GM21825 (cell line): Measurements from ENCODE around the gene SPACA1.
"Not testable (repeated sequence)": the region's sequence is repeated elsewhere in the genome, so short reads cannot be mapped to it uniquely, and the experiment has no call there.

Experiments
- ATAC-seq: cut with Tn5 transposase; IDR thresholded peaks from one replicate; pipeline ENCODE4 v1.9.1; 2021; ENCODE audit warnings: mild to moderate bottlenecking, moderate library complexity; ENCODE audit not compliant: unreplicated experiment

SPACA1 gene, protein sequence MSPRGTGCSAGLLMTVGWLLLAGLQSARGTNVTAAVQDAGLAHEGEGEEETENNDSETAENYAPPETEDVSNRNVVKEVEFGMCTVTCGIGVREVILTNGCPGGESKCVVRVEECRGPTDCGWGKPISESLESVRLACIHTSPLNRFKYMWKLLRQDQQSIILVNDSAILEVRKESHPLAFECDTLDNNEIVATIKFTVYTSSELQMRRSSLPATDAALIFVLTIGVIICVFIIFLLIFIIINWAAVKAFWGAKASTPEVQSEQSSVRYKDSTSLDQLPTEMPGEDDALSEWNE

DNA sequence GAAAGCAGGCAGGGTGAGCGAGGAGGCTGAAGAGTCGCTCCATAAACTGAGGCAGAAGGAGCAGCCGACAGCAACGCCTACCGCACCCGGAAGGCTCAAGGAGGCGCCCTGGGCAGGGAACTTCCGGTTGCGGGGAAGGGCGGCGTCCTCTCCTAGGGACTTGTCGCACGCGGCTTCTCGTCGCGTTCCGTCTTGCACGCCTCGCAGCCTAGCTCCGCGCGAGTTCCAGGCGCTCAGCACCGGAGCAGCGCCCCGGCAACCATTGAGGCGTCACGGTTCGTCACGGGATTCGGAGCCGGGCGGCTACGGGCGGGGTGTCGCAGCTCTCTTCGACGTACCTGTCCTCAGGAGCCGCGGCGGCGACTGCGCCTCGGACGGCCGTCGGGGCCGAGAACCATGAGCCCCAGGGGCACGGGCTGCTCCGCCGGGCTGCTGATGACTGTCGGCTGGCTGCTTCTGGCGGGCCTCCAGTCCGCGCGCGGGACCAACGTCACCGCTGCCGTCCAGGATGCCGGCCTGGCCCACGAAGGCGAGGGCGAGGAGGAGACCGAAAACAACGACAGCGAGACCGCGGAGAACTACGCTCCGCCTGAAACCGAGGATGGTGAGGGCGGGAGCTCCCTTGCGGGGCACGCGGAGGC is at the start of gene SPACA1:
Gene SPACA1, plus strand, starts transcription at position 332 of the 641 bp plus-strand sequence. Its CDS starts 65 bp downstream, at position 397.
- no peak for ATAC-seq

DNA sequence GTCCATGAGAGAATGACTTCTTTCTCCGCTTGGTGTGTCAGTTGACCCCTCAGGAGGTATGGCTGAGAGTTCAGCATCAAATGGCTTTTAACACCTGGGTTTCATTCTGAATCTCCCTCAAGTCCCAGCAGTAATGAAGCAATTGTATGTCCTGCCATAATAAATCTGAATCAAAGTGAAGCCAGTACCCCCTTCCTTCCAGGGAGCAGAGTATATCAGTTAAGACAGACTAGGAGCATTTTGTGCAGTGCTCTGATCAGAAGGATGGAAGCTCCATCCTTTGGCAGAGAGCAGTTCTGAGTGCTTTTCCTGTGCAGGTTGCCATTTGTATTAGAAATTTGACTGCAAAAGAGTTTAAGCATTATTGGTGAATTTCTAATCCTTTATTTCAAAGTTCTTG is 46.9 kb upstream of the SPACA1 start:
- no peak for ATAC-seq

DNA sequence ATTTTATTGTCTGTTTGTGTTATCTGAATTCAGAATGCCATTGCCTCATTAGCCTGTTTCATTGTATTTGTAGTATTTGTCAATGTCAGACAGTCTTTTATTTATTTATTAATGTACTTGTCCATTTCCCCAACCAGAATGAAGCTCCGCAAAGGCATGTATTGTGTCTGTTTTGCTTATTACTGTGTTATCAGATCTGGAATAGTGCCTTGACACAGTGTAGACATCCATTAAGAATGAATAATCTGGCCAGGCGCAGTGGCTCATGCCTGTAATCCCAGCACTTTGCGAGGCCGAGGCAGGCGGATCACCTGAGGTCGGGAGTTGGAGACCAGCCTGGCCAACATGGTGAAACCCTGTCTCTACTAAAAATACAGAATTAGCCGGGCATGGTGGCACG is 46.4 kb upstream of the SPACA1 start:
- not testable (repeated sequence) for ATAC-seq

DNA sequence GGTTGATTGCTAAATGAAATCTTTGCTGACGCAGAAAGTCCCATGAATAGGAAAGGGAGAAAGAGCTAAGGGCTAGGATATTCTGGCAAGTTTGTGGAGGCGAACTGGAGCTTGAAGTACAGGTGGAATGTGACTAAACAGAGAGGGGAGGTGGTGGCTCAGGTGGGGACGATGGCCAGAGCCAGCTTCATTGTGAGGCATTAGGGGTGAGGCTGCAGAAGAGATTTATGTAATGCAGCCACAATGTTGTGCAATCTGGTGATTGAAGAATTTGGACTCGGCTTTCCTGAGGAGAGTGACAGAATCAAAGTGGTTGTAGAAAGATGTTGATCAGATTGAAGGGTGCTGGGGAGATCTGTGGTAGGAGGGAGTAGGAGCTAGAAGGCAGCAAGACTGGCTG is 42.9 kb upstream of the SPACA1 start:
- no peak for ATAC-seq

DNA sequence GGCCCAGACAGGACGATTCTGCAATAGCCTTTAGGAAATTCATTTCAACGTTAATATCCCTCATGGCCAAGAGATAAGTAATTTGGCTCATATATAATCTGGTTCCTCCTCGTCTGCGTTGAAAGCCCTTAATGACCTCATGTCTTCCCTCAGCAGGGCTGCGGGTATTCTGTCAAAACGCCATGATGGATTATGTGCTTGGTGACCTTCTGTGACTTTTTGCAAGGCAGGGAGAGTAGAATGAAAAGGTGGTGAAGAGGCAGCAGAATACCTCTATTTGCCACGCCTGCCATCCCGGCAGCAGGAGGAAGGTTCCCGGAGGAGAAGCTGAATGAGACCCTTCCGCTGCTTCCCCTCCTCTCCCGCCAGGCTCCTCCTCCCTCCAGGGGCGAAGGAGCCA is 41.1 kb upstream of the SPACA1 start:
- ATAC-seq = no peak

DNA sequence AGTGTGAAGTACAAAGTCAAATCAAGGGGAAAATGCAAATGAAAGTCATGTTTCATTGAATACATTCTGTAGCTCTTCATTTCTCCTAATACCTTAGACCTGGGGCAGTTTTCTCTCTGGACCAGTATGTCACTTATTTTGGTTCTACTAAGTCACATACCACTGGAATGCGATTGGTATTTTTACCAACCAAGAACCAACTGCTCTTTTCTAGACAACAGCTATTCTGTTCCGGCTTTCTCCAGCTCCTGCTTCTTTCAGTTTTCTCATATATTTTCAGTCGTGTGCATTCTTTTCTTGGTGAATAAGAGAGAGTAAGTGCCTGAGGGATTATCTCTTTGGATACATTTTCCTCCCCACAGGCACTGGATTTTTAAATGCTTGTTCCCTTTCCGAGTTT is 39.2 kb upstream of the SPACA1 start:
- no peak for ATAC-seq

DNA sequence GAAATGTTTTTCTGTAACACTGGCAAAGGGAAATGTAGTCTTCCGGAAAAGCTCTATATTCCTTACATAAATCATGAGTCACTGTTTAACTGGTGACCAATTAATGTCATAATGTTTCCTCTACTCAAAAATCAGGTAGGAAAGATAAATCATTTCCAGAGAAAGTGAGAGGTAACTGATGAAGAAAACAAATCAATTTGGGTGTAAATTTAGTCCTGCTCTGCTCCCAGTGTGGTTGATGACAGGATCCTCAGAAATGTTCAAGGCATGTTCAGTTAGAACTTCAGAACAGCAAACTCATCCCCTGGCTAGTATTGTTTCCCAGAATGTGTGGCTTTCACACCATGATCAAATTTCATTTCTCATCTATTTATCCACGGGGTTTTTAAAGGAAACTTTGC is 38.8 kb upstream of the SPACA1 start:
- no peak for ATAC-seq

DNA sequence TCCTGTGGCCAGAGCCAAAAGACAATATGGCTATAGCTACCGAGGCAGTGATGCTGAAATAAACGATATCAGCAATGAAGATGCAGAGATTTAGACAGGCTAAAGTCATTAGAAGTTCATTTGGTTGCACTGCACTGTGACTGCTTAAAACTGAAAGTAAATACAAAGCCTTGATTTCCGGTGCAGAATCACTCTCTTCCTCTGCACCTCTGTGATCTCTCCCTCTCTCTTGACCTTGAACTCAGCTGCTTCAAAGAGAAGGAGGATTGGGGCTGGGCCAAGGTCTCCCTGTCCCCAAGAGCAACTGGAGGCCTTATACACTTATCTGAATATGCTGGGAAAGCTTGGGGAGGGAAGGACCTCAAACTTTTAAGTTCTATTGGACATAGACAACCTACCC is 34.6 kb upstream of the SPACA1 start:
- ATAC-seq = no peak

DNA sequence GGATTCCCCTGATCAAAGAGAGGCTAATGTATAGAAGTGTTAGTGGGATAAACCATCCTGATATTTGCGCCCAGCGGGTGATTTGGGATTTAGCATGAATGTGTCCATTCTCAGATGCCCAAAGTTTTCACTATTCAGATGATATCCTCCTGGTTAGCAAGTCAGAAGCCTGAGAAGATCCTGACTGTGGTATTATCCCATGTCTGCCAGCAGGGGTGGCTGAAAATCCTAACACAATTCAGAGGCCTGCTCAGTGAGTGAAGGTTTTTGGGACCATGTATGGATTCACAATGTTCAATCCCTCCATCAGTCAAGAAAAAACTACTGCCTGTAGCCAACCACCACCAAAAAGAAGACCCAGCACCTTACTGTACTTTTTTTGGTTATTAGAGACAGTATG is 34.1 kb upstream of the SPACA1 start:
- ATAC-seq = no peak

DNA sequence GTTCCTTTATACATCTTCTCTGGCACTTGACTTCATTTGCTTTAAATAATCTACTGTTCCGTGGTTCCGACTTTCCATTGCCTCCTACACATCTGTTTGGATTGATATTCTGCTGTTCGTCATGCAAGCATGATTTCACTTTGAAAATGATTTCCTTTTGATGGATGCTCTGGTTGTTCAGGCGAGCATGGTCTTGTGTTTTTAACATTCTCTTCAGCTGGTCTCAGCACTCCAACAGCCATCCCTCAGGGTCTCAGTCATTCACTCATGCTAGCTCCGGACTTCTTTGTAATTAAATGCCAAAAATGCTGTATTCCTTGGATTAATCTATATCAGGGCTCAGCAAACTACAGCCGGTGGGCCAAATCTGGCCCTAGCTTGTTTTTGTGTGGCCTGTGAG is 27.2 kb upstream of the SPACA1 start:
- no peak for ATAC-seq

DNA sequence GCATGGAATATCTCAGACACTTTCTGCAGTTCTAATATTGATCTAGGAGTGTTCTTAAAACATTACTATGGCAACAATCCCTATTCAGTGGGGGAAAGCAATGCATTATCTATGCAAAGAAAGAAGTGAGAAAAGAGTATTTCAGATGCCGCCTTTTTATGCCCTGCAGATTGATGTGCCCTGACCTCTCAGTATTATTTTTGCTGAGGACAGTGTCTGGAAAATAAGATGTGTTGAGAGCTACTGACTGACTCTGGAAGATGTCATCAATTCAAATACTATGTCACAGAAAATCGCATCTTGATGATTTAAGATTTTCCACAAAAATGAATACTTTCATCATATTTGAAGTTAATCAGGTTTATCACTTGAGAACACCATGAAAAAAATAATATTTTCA is 22.9 kb upstream of the SPACA1 start:
- no peak for ATAC-seq

DNA sequence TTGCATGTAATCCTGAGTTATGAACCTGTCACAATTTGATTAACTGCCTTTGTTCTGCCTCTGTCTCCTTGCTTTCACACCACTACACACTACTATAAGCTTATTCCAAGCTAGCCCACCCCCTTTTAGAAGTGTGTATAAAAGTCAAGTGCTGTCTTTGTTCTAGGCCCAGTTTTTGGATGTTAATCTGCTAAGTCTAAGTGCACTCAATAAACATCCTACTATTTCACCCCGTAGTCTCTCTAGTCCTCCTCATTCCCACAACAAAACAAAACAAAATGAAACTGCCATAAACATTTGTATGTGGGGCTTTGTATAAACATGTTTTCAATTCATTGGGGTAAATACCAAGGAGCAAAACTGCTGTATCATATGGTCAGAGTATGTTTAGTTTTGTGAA is 16.1 kb upstream of the SPACA1 start:
- ATAC-seq = no peak

DNA sequence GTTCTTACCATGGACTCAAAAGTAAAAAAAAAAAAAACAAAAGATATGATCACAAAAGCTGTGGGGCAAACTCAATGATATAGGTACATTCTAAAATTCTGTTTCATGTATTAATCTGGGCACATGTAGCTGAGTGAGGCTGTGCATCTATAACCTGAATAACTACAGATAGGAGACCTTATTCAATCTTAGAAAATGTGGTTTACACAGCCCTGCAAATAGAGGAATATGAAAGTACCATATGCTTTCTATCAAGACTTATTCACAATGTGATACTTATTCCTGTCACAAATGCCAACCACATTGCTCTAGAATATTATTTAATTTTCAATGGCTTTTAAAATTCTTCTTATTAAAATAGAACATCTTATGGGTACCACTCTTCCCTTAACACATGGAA is 3.1 kb upstream of the SPACA1 start:
- ATAC-seq = no peak

DNA sequence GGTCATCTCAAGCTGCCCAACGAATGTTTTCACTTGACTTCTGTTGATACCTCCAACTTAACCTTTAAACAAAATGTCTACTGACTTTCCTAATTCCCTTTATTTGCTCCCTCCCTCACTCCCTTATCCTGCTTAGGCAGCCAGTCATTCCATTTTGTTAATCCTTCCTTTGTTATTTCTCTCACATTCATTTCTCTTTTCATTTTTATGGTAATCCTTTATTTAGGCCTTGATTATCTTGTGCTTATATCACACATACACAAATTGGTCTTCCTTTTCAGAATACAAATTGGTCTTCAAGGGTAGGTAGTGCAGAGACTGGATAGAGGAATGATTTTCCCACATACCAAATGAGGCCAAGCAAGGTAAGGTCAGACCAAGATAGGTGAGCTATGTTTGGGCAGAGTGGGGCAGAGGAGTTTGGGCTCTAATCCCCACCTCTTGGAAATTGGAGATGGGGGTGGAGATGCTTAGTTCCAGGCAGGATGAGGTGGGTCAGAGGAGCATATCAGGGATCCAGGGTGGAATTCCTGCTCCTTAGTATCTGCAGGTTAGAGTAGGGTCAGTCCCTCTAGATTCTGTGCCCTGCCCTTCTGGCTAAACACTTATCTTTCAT is 2.0 kb upstream of the SPACA1 start:
- no peak for ATAC-seq

DNA sequence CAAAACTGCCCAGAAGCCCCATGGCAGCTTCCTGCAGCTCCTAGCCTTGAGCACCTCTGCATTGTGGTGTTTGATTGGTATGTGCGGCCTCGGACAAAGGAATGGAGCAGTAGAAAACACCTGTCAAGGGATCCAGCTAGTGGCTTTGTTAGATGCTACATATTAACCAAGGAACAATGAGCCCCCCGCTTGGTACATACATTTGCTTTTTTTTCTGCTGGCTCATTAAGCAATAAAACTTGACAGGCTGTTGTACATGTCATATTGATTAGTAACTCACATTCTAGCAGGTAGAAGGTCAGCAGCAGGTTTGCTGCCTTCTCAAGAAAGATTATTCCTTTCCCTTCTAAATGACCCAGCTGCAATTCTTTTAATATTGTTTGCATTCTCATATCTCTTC is 937 bp downstream of the SPACA1 start:
- ATAC-seq = no peak

DNA sequence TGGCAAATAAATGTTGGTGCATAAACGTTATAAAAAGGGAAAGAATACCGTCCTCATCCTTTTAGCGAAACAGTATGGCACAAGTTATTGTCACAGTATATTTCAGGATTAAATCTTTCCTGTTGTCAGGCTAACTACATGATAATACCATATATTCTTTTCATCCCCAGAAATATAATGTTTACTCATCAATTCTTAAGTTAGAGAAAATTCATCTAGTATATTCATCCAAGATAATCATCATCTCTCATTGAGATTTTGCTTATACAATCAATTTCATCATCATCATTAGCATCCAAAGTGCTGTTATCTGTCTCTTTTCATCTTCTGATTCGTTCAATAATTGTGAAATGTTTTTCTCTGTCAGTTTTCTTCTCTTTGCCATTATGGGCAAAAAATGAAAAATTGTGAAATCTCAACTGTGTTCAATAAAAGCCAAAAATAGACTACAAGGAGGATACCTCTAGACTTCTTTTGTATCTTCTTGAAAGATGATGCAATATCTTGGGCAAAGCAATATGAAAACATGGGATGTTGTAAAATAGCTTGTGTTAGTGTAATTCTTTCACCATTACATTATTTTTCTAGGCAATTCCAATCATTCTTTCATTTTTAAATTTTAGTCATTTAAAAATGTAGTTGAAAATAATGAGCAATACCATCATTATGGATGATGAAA is 2.6 kb downstream of the SPACA1 start:
- ATAC-seq = no peak

DNA sequence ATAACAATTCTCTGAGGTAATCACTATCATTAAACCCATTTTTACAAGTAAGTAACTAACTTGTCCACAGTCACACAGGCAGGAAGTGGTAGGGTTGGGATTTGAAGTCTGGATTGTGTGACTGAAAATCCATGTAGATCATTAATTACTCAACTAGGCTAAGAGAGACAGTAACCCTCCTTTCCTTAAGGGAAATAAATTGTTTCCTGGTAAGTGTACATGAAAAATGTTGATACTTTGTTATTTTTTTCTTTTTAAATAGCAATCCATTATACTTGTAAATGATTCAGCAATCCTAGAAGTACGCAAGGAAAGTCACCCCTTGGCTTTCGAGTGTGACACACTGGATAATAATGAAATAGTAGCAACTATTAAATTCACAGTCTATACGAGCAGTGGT is 11.6 kb downstream of the SPACA1 start:
- no peak for ATAC-seq

DNA sequence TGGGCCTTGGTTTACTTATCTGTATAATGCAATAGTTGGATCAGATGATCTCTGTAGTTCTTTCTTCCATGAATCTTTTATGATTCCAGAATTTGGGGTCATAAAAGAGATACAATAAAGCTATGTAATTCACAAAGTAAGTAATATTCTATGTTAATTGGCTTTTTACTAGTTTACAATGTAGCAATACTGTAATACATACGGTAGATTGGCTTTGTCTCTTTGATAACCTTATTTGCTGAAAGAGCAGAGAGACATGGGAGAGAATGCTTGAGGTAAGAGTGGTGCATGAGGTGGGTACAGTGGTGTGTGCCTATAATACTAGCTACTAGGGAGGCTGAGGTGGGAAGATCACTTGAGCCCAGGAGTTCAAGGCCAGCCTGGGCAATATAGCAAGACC is 14.7 kb downstream of the SPACA1 start:
- no peak for ATAC-seq

DNA sequence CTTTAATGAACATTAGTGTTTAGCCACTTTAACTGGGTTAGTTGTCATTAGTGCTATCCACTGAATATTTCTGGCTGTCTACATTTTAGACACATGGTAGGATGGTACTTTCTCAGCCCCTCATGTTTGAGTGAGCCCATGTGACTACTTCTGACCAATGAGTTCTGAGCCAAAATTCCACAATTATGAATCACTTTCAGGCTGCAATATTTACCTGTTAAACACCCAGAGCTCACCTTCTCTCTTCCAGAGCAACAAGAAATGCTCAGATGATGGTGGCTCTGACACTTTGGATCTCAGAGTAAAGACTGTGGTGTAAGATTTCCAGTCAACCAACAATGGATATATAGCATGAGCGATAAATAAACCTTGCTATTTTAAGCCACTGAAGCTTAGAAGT is 24.8 kb downstream of the SPACA1 start:
- no peak for ATAC-seq

DNA sequence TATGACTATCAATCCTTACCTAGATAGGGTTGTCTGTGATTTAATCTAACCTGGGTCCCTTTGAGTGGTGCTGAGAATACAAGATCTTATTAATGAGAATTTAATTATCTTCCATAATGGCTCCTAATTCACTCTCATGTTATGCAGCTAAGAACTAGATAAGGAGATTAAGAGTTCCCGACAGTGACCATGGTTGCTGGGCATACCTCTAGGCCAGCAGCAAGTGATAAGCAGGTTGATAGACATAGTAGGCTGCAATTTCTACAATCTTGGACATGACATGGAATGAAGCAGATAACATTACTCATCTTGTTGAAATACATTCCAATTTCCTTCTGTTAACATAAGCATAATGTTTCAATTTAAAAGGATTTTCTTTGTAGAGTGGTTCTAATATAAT is 27.1 kb downstream of the SPACA1 start:
- no peak for ATAC-seq

DNA sequence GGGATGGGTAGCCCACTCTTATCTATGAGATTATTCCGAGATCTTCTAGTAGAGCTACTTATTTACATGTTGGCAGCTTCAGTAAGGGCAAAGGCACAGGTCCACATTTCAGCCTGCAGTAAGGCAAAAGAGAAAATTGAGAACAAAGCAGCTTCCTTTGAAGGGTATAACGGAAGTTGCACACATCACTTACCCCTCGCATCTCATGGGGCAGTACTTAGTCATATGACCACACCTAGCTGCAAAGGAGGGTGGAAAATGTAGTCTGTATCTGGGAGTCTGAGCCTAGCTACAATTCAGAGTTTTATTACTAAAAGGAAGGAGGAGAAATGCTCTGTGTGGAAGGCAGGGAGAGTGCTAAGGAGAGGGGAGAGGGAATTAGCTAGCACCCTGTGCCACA is 29.7 kb downstream of the SPACA1 start:
- no peak for ATAC-seq

DNA sequence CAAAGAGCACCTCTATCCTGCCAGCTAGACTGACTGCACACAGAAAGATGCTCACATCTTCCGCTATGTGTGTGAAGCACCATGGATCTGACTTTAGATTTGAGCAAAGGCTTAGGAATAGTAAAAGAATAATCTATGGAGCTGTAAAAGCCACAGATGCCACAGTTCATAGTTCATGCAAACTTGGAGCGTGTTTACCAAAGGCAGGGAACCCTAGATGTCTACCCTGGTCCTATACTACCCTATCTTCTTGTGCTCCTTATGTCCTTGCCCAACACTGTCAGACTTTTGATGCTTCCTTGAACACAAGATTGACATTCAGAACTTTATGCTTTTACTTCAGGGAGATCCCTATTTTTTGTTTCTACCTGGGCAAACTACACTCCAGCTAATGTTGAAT is 39.2 kb downstream of the SPACA1 start:
- ATAC-seq = no peak
